Retinal pigment epithelial cell (primary cell): ENCODE results near the gene MAD1L1.

ENCODE experiments used
- DNase-seq: peaks from one replicate; pipeline ENCODE4 v3.0.0-alpha.2; 2010; ENCODE audit warnings: low read depth
- H3K4me3 ChIP-seq: 2 replicates; pipeline ENCODE4 v1.5.1; 2011; ENCODE audit warnings: mild to moderate bottlenecking, low read length, control low read depth, moderate library complexity
- CTCF ChIP-seq: conservative IDR thresholded peaks from 2 replicates; pipeline ENCODE4 v1.5.1; 2011; ENCODE audit warnings: low read depth, low read length, control low read depth, inconsistent platforms

MAD1L1 gene

GRCh38 chr7:1893036-1893435 lies 339.7 kb downstream of the MAD1L1 start:
- DNase-seq, result no peak

GRCh38 chr7:1892011-1892965 lies 340.5 kb downstream of the MAD1L1 start:
- no peak overlapping the region for H3K4me3 ChIP-seq
- no peak for TF ChIP-seq CTCF
- DNase-seq, result no peak

More at GRCh38 chr7:1893036-1893435, 339.7 kb downstream of the MAD1L1 start:
- no peak overlapping the region for H3K4me3 ChIP-seq
- no peak for TF ChIP-seq CTCF

- no peak for DNase-seq
- no peak overlapping the region for H3K4me3 ChIP-seq
- no peak for TF ChIP-seq CTCF
These were observed 342.2 kb downstream of the MAD1L1 start for GRCh38 chr7:1890289-1891235.

- H3K4me3 ChIP-seq, result no peak overlapping the region
- DNase-seq, result peak; percentile 58
- no peak for TF ChIP-seq CTCF
These were observed 343.1 kb downstream of the MAD1L1 start for GRCh38 chr7:1889556-1890181.

GRCh38 chr7:1889091-1889490 lies 343.7 kb downstream of the MAD1L1 start:
- no peak for DNase-seq
- no peak overlapping the region for H3K4me3 ChIP-seq
- no peak for TF ChIP-seq CTCF

GRCh38 chr7:1888425-1888824 lies 344.3 kb downstream of the MAD1L1 start:
- H3K4me3 ChIP-seq, result no peak overlapping the region
- DNase-seq, result no peak
- TF ChIP-seq CTCF, result no peak
